Psoas muscle (tissue), 8 donors: ENCODE data around the gene ARHGEF10L. TPM values are rescaled to one million over a fixed set of nuclear protein-coding genes. Genes with fewer than 3 reads are reported as not detected.

Experiments
- ATAC-seq, 4 donors: fragments of 200-7000 bp; cut with Tn5 transposase; one replicate each; pipeline ENCODE4 v1.9.1; 2020; ENCODE audit warnings: moderate library complexity in 3 of 4, mild to moderate bottlenecking in 2 of 4
- DNase-seq, 2 donors: peaks; one replicate each; pipeline ENCODE4 v3.0.0-alpha.2; 2020
- H3K27ac ChIP-seq: fragments of 200-600 bp; one replicate; pipeline ENCODE4 v1.8.0; 2022
- H3K27me3 ChIP-seq, 3 donors: fragments of 200-600 bp in 1 of 3; one replicate each; pipeline versions ENCODE4 v1.6.1 to v1.8.0; 2013 to 2022; ENCODE audit warnings: low read length in 2 of 3, mild to moderate bottlenecking in 2 of 3, moderate library complexity in 1 of 3; ENCODE audit not compliant: insufficient read depth in 3 of 3
- H3K36me3 ChIP-seq, 2 donors: fragments of 200-600 bp in 1 of 2; one replicate each; pipeline versions ENCODE4 v1.6.1 to v1.8.0; 2013 to 2022; ENCODE audit warnings: low read depth in 1 of 2, mild to moderate bottlenecking in 1 of 2, moderate library complexity in 1 of 2; ENCODE audit not compliant: insufficient read depth in 1 of 2
- H3K4me1 ChIP-seq: fragments of 200-600 bp; one replicate; pipeline ENCODE4 v1.8.0; 2022
- H3K4me3 ChIP-seq: fragments of 200-600 bp; one replicate; pipeline ENCODE4 v1.8.0; 2022; ENCODE audit warnings: mild to moderate bottlenecking
- H3K9me3 ChIP-seq: fragments of 200-600 bp; one replicate; pipeline ENCODE4 v1.8.0; 2022
- WGBS, 3 donors: extraction: QIAGEN DNeasy Blood & Tissue Kit; methylation state at CpG; one replicate each; pipeline versions ENCODE4 v1.1.6 to v1.1.7; 2013; 5-methylcytosine and 5-hydroxymethylcytosine counted together
- intact Hi-C, 2 donors: fragments of 100-400 bp; cut with DNase I; formaldehyde crosslinking; loops; one replicate each; pipeline versions ENCODE4 v1.11.0 to v1.14.2; 2022
- polyA plus RNA-seq, 3 donors: library from polyadenylated mRNA; stranded (reverse); fragments of 200-250 nt; gene quantifications; one replicate each; pipeline ENCODE4 v1.2.3, GENCODE V29; 2013
- total RNA-seq, 4 donors: library from RNA; stranded (reverse); fragmentation: NEBNext Ultra II Directional in 2 of 4; extraction: Animal tissue kit (Norgen Biotek cat#: 25700) in 2 of 4; gene quantifications; one replicate each; pipeline versions ENCODE4 v1.2.1 to v1.2.4, GENCODE V29; 2021 to 2023
- TF ChIP-seq, protein P1 (sequence below): fragments of 200-600 bp; IDR thresholded peaks from one replicate; pipeline ENCODE4 v1.8.0; 2022; ENCODE audit warnings: antibody characterized with exemption
- donor health status: healthy with polysubstance abuse.
- donor health status: DM: no; HTN: no; CAD: no; lungs with moderate emphysema.
- donor health status: Bipolar disorder and iron deficiency.
- donor health status: healthy.
- donor health status: DM: yes; HTN: yes; CAD: no.
- donor health status: DM: no; HTN: no; CAD: no.
- donor health status: DM: no; HTN: no; CAD: no.
- donor health status: DM: yes; HTN: yes; CAD: no.

The ARHGEF10L gene
- total and polyA plus RNA-seq, 7 donors, result 18.8 to 108 (median 37.1) TPM

DNA sequence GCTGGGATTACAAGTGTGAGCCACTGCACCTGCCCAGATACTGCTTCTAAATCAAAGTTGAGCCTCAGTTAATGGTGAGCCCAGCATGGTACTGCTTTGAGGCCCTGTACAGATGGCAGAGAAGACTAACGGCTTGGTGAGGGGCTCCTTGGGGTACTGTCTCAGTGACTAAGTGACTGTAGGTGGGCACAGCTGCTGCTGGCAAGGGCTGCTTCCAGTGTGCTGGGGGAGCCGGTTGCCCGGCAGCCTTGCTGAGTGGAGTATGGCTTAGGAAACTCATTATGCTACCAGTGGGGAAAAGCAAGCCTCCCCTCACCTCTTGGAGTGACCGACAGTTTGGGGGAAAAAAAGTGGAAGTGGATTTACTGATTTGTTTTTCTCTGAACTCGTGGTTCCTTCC is 23.6 kb upstream of the ARHGEF10L start:
- peak in 1 of 2 donors; percentile 26 for DNase-seq
- no peaks in the 10 kb centered on the region for H3K27me3 ChIP-seq
- no peaks in the 10 kb centered on the region for H3K36me3 ChIP-seq
- ATAC-seq, result no peak
- intact Hi-C loops, result no loop called here
- WGBS, 3 donors, result 61 to 76% (median 66%) methylated on average over 5 of the region's 5 CpGs
- H3K4me1 ChIP-seq, result no peaks in the 10 kb centered on the region
- TF ChIP-seq, protein P1, sequence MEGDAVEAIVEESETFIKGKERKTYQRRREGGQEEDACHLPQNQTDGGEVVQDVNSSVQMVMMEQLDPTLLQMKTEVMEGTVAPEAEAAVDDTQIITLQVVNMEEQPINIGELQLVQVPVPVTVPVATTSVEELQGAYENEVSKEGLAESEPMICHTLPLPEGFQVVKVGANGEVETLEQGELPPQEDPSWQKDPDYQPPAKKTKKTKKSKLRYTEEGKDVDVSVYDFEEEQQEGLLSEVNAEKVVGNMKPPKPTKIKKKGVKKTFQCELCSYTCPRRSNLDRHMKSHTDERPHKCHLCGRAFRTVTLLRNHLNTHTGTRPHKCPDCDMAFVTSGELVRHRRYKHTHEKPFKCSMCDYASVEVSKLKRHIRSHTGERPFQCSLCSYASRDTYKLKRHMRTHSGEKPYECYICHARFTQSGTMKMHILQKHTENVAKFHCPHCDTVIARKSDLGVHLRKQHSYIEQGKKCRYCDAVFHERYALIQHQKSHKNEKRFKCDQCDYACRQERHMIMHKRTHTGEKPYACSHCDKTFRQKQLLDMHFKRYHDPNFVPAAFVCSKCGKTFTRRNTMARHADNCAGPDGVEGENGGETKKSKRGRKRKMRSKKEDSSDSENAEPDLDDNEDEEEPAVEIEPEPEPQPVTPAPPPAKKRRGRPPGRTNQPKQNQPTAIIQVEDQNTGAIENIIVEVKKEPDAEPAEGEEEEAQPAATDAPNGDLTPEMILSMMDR, result no peak
- no peaks in the 10 kb centered on the region for H3K9me3 ChIP-seq
- no peak overlapping the region for H3K4me3 ChIP-seq
- no peak overlapping the region for H3K27ac ChIP-seq

DNA sequence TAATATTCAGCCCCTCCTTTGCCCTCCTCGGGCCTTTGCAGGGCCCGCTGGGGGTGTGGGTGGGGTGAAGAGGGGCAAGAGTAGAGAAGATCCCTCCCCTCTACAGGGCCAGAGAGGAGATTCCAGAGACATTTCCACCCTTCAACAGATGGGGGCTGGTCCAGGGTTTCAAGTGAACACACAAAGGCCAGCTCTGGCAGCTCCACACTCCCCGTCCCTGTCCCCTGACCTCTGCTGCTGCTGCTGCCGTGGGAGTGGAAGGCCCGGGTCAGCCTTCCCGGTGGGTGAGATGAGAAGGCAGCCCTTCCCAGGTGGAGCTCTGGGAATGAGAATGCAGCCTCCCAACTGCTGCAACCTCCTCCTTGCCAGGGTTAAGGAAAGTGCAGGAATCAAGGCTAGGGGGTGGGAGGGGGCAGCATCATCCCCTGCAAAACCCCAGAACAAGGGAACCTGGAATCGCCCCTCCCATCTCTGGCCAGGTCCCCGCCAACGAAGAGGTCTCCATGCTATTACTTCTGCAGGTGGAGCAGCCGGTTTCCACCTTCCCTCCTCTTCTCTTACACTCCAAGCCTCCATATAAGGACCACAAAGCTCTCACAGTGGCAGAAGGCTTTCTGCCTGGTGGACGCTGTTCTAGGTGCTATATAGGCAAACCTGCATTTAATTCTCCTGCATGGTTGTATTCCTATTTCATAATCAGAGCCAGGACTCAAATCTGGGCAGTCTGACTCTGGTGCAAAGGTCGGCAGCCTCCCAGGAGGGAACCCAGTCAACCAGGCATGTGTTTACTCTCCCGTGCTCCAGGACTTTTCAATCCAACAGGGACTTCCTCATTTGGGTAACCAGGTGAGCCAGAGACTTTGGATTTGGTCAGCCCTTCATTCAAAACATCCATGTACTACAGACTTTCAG is 22.9 kb upstream of the ARHGEF10L start:
- Histone ChIP-seq H3K4me3 (no peak overlapping the region), H3K4me1 (no peaks in the 10 kb centered on the region), H3K36me3 (no peaks in the 10 kb centered on the region), H3K27ac (no peak overlapping the region), H3K9me3 (no peaks in the 10 kb centered on the region), H3K27me3 (no peaks in the 10 kb centered on the region)
- 41 to 43% (median 43%) methylated on average over 13 of the region's 13 CpGs for WGBS, 3 donors
- peak in 1 of 2 donors; percentile 39 for DNase-seq
- TF ChIP-seq, protein P1, result no peak
- intact Hi-C loops, result no loop called here
- peak in 2 of 4 donors; percentile 41 to 55 for ATAC-seq

DNA sequence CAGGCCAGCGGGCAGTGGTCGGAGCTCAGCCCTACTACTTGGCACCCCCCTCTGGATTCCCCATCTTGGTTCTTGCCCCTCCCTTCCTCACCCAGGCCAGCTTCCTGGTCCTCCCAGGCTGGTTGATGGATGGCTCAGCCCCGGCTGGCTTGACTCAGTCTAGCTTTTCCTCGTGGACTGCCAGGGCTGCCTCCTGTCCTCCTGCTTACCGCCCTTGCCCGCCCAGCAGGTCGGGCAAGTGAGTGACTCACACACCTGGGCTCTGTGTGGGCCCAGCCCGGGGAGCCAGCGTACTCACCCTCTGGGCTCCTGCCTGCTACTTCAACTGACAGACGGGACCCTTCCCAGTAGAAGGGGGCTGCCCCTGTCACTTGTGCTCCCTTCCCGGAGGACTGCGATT is 19.5 kb upstream of the ARHGEF10L start:
- H3K36me3 ChIP-seq, result no peaks in the 10 kb centered on the region
- H3K27ac ChIP-seq, result no peak overlapping the region
- no peak overlapping the region for H3K4me3 ChIP-seq
- H3K9me3 ChIP-seq, result no peaks in the 10 kb centered on the region
- H3K4me1 ChIP-seq, result no peaks in the 10 kb centered on the region
- 74 to 75% (median 75%) methylated on average over 12 of the region's 12 CpGs for WGBS, 3 donors
- TF ChIP-seq, protein P1, result no peak
- intact Hi-C loops, result no loop called here
- ATAC-seq (peak in 1 of 4 donors; percentile 20), DNase-seq (no peak)
- H3K27me3 ChIP-seq, result peaks cover 0 to 2% (median 0%) of the 10 kb centered on the region in 3 donors

DNA sequence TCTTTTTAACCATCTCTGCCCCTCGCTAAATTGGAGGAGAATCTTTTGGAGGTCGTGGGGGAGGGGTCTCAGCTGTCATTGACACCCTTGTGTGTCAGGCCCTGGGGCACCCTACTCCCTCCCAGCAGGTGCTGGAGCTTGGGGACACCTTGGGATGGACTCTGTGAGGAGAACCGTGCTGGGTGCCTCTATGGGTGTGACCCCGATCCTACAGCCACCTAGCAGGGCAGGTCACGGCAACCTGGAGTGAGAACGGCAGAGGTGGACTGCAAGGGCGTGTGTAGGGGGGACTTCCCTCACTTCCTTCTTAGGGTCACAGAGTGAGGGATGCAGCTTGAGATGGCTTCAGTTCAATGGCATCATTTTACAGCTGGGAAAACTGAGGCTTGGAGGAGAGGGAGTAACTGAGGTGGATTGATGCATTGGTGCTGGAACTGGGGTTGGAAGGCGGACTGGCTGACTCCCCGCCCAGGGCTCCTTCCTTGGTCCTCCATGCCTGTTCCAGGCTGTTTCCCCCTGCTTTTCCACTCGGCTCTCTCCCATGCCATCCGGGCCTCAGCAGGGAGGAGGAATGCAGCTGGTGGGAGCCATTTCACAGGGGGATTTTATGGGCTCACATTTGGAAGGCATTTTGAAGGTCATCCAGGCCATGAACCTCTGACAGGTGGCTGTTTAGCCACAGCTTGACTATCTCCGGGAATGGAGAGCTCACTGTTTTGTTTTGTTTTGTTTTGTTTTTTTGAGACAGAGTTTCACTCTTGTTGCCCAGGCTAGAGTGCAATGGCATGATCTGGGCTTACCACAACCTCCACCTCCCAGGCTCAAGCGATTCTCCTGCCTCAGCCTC is 18.8 kb upstream of the ARHGEF10L start:
- TF ChIP-seq, protein P1, result no peak
- intact Hi-C loops, result no loop called here
- ATAC-seq (no peak), DNase-seq (no peak)
- H3K4me1 ChIP-seq, result no peaks in the 10 kb centered on the region
- 65 to 70% (median 65%) methylated on average over 13 of the region's 13 CpGs for whole genome bisulfite sequencing, 3 donors
- no peak overlapping the region for H3K27ac ChIP-seq
- H3K27me3 ChIP-seq, result peaks cover 0 to 2% (median 0%) of the 10 kb centered on the region in 3 donors
- no peak overlapping the region for H3K4me3 ChIP-seq
- H3K9me3 ChIP-seq, result no peaks in the 10 kb centered on the region
- H3K36me3 ChIP-seq, result no peaks in the 10 kb centered on the region
